Measurements from ENCODE around the gene RUNX1.

DNA sequence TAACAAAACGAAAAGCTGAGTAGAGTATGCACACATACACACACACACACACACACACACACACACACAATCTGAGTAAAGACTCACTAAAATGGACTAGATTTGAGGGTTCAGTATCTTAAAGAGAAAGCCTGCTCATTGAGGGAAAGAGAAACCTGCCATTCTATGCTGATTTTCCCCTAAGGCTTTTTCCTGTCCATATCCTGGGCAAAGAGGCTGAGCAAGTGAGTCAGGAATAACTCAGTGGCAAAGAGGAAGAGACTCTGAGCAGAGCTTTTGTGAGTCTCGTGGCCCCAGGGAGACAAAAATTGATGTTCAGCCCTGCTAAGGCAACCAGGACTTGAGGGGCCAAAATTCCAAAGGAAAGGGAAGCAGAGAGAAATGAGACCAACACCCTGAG lies 37.3 kb upstream of the RUNX1 start:
- TF ChIP-seq NRF1 (IDR thresholded peaks at IDR 0.05; ENCODE audit: low read depth, low read length) (no peak), YY1 (IDR thresholded peaks at IDR 0.05; ENCODE audit: low read depth) (no peak), TEAD4 (IDR thresholded peaks at IDR 0.05; ENCODE audit: borderline replicate concordance, insufficient read depth) (no peak), MXI1 (IDR thresholded peaks at IDR 0.05; ENCODE audit: low read depth, low read length) (no peak), TCF12 (IDR thresholded peaks at IDR 0.05) (no peak), FOXJ3 (CRISPR knock-in tag; IDR thresholded peaks at IDR 0.05) (no peak), POLR2AphosphoS5 (IDR thresholded peaks at IDR 0.05; ENCODE audit: low read depth, low read length) (no peak)
- TF ChIP-seq, protein P1, sequence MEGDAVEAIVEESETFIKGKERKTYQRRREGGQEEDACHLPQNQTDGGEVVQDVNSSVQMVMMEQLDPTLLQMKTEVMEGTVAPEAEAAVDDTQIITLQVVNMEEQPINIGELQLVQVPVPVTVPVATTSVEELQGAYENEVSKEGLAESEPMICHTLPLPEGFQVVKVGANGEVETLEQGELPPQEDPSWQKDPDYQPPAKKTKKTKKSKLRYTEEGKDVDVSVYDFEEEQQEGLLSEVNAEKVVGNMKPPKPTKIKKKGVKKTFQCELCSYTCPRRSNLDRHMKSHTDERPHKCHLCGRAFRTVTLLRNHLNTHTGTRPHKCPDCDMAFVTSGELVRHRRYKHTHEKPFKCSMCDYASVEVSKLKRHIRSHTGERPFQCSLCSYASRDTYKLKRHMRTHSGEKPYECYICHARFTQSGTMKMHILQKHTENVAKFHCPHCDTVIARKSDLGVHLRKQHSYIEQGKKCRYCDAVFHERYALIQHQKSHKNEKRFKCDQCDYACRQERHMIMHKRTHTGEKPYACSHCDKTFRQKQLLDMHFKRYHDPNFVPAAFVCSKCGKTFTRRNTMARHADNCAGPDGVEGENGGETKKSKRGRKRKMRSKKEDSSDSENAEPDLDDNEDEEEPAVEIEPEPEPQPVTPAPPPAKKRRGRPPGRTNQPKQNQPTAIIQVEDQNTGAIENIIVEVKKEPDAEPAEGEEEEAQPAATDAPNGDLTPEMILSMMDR (IDR thresholded peaks at IDR 0.05), result no peak
- TF ChIP-seq, protein P2, sequence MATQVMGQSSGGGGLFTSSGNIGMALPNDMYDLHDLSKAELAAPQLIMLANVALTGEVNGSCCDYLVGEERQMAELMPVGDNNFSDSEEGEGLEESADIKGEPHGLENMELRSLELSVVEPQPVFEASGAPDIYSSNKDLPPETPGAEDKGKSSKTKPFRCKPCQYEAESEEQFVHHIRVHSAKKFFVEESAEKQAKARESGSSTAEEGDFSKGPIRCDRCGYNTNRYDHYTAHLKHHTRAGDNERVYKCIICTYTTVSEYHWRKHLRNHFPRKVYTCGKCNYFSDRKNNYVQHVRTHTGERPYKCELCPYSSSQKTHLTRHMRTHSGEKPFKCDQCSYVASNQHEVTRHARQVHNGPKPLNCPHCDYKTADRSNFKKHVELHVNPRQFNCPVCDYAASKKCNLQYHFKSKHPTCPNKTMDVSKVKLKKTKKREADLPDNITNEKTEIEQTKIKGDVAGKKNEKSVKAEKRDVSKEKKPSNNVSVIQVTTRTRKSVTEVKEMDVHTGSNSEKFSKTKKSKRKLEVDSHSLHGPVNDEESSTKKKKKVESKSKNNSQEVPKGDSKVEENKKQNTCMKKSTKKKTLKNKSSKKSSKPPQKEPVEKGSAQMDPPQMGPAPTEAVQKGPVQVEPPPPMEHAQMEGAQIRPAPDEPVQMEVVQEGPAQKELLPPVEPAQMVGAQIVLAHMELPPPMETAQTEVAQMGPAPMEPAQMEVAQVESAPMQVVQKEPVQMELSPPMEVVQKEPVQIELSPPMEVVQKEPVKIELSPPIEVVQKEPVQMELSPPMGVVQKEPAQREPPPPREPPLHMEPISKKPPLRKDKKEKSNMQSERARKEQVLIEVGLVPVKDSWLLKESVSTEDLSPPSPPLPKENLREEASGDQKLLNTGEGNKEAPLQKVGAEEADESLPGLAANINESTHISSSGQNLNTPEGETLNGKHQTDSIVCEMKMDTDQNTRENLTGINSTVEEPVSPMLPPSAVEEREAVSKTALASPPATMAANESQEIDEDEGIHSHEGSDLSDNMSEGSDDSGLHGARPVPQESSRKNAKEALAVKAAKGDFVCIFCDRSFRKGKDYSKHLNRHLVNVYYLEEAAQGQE (IDR thresholded peaks at IDR 0.05; ENCODE audit: low read depth, low read length), result no peak
- TF ChIP-seq, protein P3, sequence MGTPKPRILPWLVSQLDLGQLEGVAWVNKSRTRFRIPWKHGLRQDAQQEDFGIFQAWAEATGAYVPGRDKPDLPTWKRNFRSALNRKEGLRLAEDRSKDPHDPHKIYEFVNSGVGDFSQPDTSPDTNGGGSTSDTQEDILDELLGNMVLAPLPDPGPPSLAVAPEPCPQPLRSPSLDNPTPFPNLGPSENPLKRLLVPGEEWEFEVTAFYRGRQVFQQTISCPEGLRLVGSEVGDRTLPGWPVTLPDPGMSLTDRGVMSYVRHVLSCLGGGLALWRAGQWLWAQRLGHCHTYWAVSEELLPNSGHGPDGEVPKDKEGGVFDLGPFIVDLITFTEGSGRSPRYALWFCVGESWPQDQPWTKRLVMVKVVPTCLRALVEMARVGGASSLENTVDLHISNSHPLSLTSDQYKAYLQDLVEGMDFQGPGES (IDR thresholded peaks at IDR 0.05; ENCODE audit: low read depth, low read length), result no peak
